GM12878 (cell line): ENCODE results near the gene SCIN. TPM values are rescaled to one million over a fixed set of nuclear protein-coding genes. Genes with fewer than 3 reads are reported as not detected.

Source experiments
- ATAC-seq: fragments of 200-7000 bp; cut with Tn5 transposase; 3 replicates; pipeline ENCODE4 v1.9.1; 2020; ENCODE audit warnings: mild to moderate bottlenecking, moderate library complexity
- BruUV-seq: library from RNA; stranded (reverse); fragments of 400-500 nt; replicated peaks from 2 replicates; lab custom pipeline; 2021; lab: Mats Ljungman, UMichigan
- CTCF ChIA-PET: fragments of 300-600 bp; sonication (Branson Sonifier 250); formaldehyde crosslinking; extraction: SDS; loops from one replicate; lab custom pipeline; 2021; ENCODE audit warnings: inconsistent platforms; lab: Yijun Ruan, JAX
- POLR2A ChIA-PET: fragments of 350-600 bp; formaldehyde crosslinking; extraction: SDS; loops from one replicate; lab custom pipeline; 2021; ENCODE audit warnings: inconsistent platforms; lab: Charles Lee
- RAD21 ChIA-PET: fragments of 300-600 bp; sonication (Branson Sonifier 250); formaldehyde crosslinking; loops from one replicate; lab custom pipeline; 2023; ENCODE audit warnings: antibody characterized with exemption; ENCODE audit not compliant: unreplicated experiment; lab: Charles Lee
- SMC1A ChIA-PET: fragments of 300-600 bp; sonication (Branson Sonifier 250); formaldehyde crosslinking; loops from one replicate; lab custom pipeline; 2023; ENCODE audit not compliant: unreplicated experiment, uncharacterized antibody; lab: Charles Lee
- DNase-seq: peaks from one replicate; pipeline ENCODE4 v3.0.0-alpha.2; 2011; ENCODE audit warnings: low read depth, low spot score
- FAIRE-seq: peaks from 3 replicates; lab custom pipeline; 2011; peaks lifted over from hg19 to GRCh38; lab: Jason Lieb, UNC
- H2AFZ ChIP-seq: 2 replicates; pipeline ENCODE4 v1.6.0; 2011; ENCODE audit warnings: low read depth, low read length, control low read depth; ENCODE audit not compliant: control insufficient read depth
- H3K27ac ChIP-seq: 2 replicates; pipeline ENCODE4 v1.5.1; 2011; ENCODE audit warnings: control low read depth; ENCODE audit not compliant: control insufficient read depth, insufficient read depth
- H3K27me3 ChIP-seq, 2 experiments: replicated peaks in 1 of 2; 2 replicates each; pipeline versions ENCODE4 v1.6.0 to v1.6.1; 2011; ENCODE audit warnings: low read length in 1 of 2; ENCODE audit not compliant: control insufficient read depth in 2 of 2, insufficient read depth in 2 of 2
- H3K36me3 ChIP-seq, 2 experiments: 2 replicates each; pipeline ENCODE4 v1.5.1; 2011; ENCODE audit warnings: low read length in 1 of 2; ENCODE audit not compliant: control insufficient read depth in 2 of 2, insufficient read depth in 2 of 2
- H3K4me1 ChIP-seq: 2 replicates; pipeline ENCODE4 v1.6.1; 2011; ENCODE audit warnings: mild to moderate bottlenecking, low read length, moderate library complexity, mixed read lengths; ENCODE audit not compliant: control insufficient read depth, insufficient read depth
- H3K4me2 ChIP-seq: 2 replicates; pipeline ENCODE4 v1.6.0; 2011; ENCODE audit warnings: control low read depth; ENCODE audit not compliant: control insufficient read depth, insufficient read depth
- H3K4me3 ChIP-seq: fragments of 200-600 bp; sonication (generic); 2 replicates; pipeline ENCODE4 v1.5.1; 2016
- H3K79me2 ChIP-seq: 2 replicates; pipeline ENCODE4 v1.6.0; 2011; ENCODE audit warnings: low read length; ENCODE audit not compliant: control insufficient read depth, insufficient read depth
- H3K9ac ChIP-seq: 2 replicates; pipeline ENCODE4 v1.8.0; 2011; ENCODE audit warnings: low read length, control low read depth, mixed read lengths; ENCODE audit not compliant: control insufficient read depth, insufficient read depth
- H3K9me3 ChIP-seq: replicated peaks from 3 replicates; pipeline ENCODE4 v1.5.1; 2011; ENCODE audit warnings: mild to moderate bottlenecking, low read length; ENCODE audit not compliant: control insufficient read depth, insufficient read depth
- H4K20me1 ChIP-seq: 2 replicates; pipeline ENCODE4 v1.6.0; 2011; ENCODE audit not compliant: control insufficient read depth, insufficient read depth
- ATF7 ChIP-seq: fragments of 450-650 bp; IDR thresholded peaks from 2 replicates; pipeline ENCODE4 v1.6.1; 2016; ENCODE audit warnings: low read depth, mild to moderate bottlenecking
- BCL11A ChIP-seq: IDR thresholded peaks from 2 replicates; pipeline ENCODE4 v1.6.1; 2011; ENCODE audit warnings: low read depth, low read length
- CEBPB ChIP-seq, 2 experiments: fragments of 150-350 bp in 1 of 2; IDR thresholded peaks; 2 replicates each; pipeline ENCODE4 v1.6.1; 2012 to 2014; ENCODE audit warnings: low read depth in 2 of 2, low read length in 2 of 2, borderline replicate concordance in 1 of 2, inconsistent platforms in 1 of 2
- CHD1 ChIP-seq: IDR thresholded peaks from 2 replicates; pipeline ENCODE4 v1.6.1; 2012; ENCODE audit warnings: low read depth, low read length, improper control_type of control experiment
- FOS ChIP-seq: IDR thresholded peaks from 3 replicates; pipeline ENCODE4 v1.6.1; 2011; ENCODE audit warnings: borderline replicate concordance; ENCODE audit not compliant: insufficient read length; ENCODE audit errors: extremely low read depth
- HDAC6 ChIP-seq: fragments of 200-600 bp; sonication (generic); IDR thresholded peaks from one replicate; pipeline ENCODE4 v1.8.0; 2017; ENCODE audit warnings: antibody characterized with exemption; ENCODE audit not compliant: unreplicated experiment
- IKZF2 ChIP-seq, 2 experiments: fragments of 450-650 bp; IDR thresholded peaks; 2 replicates each; pipeline ENCODE4 v1.6.1; 2017; ENCODE audit warnings: mild to moderate bottlenecking in 2 of 2, moderate library complexity in 2 of 2
- NRF1 ChIP-seq: conservative IDR thresholded peaks from 2 replicates; pipeline ENCODE4 v1.6.1; 2011; ENCODE audit warnings: mild to moderate bottlenecking, low read depth, low read length, improper control_type of control experiment
- POLR2A ChIP-seq: IDR thresholded peaks from 2 replicates; pipeline ENCODE4 v1.6.1; 2011; ENCODE audit warnings: low read depth, mild to moderate bottlenecking, low read length
- POU2F2 ChIP-seq: IDR thresholded peaks from 3 replicates; pipeline ENCODE4 v1.6.1; 2011; ENCODE audit warnings: low read depth, mild to moderate bottlenecking, low read length, borderline replicate concordance
- RELA ChIP-seq: fragments of 450-650 bp; IDR thresholded peaks from 2 replicates; pipeline ENCODE4 v1.8.0; 2014; ENCODE audit warnings: borderline replicate concordance; ENCODE audit not compliant: partially characterized antibody
- RFX5 ChIP-seq: IDR thresholded peaks from 2 replicates; pipeline ENCODE4 v1.6.1; 2011; ENCODE audit warnings: low read depth, low read length, improper control_type of control experiment
- SMARCA5 ChIP-seq: fragments of 450-650 bp; IDR thresholded peaks from 2 replicates; pipeline ENCODE4 v1.6.1; 2017; ENCODE audit warnings: mild to moderate bottlenecking
- YBX1 ChIP-seq: fragments of 450-650 bp; IDR thresholded peaks from 2 replicates; pipeline ENCODE4 v1.6.1; 2016; ENCODE audit warnings: antibody characterized with exemption
- ZBED1 ChIP-seq: IDR thresholded peaks from 2 replicates; pipeline ENCODE4 v1.6.1; 2016; ENCODE audit warnings: borderline replicate concordance
- ZZZ3 ChIP-seq: IDR thresholded peaks from 2 replicates; pipeline ENCODE4 v1.6.1; 2011; ENCODE audit warnings: low read depth; ENCODE audit not compliant: control insufficient read depth, insufficient read length
- WGBS: methylation state at CpG from one replicate; pipeline ENCODE4 v1.1.6; 2016; ENCODE audit warnings: low lambda C conversion rate; ENCODE audit not compliant: insufficient replicate concordance, insufficient coverage; ENCODE audit errors: missing lambda C conversion rate; 5-methylcytosine and 5-hydroxymethylcytosine counted together
- in situ Hi-C: fragments of 300-500 bp; cut with MboI; formaldehyde crosslinking; loops from 9 replicates; pipeline ENCODE4 v1.14.3; 2018; ENCODE audit warnings: mixed read lengths
- intact Hi-C: fragments of 100-400 bp; cut with micrococcal nuclease; formaldehyde crosslinking; loops from one replicate; pipeline ENCODE4 v1.14.2; 2022; ENCODE audit not compliant: unreplicated experiment
- polyA plus RNA-seq, 11 experiments: library from polyadenylated mRNA; depleted of rRNA in 4 of 11; unstranded in 6 of 11; stranded (reverse) in 5 of 11; fragments of >200 nt; fragmentation: Nextera tagmentation in 4 of 11; fragmentation: Illumina TruSeq in 1 of 11; extraction: Ambion mirVana in 4 of 11; extraction: Trizol in 1 of 11; gene quantifications; 1 replicate in 1 of 11; 2 replicates in 10 of 11; pipeline versions ENCODE4 v1.2.1 to v1.2.3, GENCODE V29; 2011 to 2016; ENCODE audit warnings: inconsistent platforms in 2 of 11, missing spikeins in 2 of 11, low read depth in 1 of 11
- total RNA-seq, 4 experiments: library from RNA; depleted of rRNA in 3 of 4; stranded (reverse); fragments of >200 nt in 3 of 4; fragmentation: Illumina TruSeq in 1 of 4; extraction: Trizol in 1 of 4; gene quantifications; 2 replicates each; pipeline versions ENCODE4 v1.2.1 to v1.2.3, GENCODE V29; 2013 to 2021
- TF ChIP-seq, protein P1 (sequence below): IDR thresholded peaks from 2 replicates; pipeline ENCODE4 v1.6.1; 2012; ENCODE audit warnings: low read length, inconsistent platforms
- TF ChIP-seq, protein P2 (sequence below): fragments of 450-650 bp; IDR thresholded peaks from 2 replicates; pipeline ENCODE4 v1.6.1; 2016; ENCODE audit warnings: mild to moderate bottlenecking

The SCIN gene
- total and polyA plus RNA-seq, 10 of the 15 experiments (the other 5 are each of a cell fraction or from before 2014, with no cell fraction given) = 0.23 to 2.1 (median 1.0) TPM

DNA sequence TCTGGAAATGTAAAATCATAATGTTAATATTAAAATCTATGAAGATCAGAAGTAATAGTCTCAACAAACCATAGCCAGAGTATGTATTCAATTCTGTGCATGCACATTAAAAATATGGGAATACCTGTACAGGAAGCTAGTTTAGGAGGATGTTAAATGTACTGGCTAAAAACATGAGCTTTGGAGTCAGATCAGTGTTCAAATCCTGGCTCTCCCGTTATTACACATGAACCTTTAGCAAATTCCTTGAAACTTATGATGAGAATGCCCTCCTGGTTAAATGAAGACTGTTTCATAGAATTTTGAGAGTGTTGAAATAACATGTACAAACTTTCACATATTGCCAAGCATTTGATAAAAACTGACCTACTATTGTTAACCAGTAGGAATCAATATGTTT lies 121.5 kb downstream of the SCIN start:
- intact Hi-C loops (no loop called here), in situ Hi-C loops (no loop called here)
- TF ChIP-seq RELA (no peak), POLR2A (no peak), ZBED1 (no peak), YBX1 (no peak), FOS (no peak), BCL11A (no peak), POU2F2 (no peak), ZZZ3 (no peak), ATF7 (no peak), NRF1 (no peak), IKZF2 (IDR thresholded peaks at IDR 0.05) (no peak), CHD1 (no peak), HDAC6 (no peak), RFX5 (no peak), SMARCA5 (no peak), CEBPB (IDR thresholded peaks at IDR 0.05; ENCODE audit: borderline replicate concordance in 1 of 2, low read depth in 2 of 2, low read length in 2 of 2) (no peak)
- TF ChIP-seq, protein P1, sequence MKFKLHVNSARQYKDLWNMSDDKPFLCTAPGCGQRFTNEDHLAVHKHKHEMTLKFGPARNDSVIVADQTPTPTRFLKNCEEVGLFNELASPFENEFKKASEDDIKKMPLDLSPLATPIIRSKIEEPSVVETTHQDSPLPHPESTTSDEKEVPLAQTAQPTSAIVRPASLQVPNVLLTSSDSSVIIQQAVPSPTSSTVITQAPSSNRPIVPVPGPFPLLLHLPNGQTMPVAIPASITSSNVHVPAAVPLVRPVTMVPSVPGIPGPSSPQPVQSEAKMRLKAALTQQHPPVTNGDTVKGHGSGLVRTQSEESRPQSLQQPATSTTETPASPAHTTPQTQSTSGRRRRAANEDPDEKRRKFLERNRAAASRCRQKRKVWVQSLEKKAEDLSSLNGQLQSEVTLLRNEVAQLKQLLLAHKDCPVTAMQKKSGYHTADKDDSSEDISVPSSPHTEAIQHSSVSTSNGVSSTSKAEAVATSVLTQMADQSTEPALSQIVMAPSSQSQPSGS = no peak
- TF ChIP-seq, protein P2, sequence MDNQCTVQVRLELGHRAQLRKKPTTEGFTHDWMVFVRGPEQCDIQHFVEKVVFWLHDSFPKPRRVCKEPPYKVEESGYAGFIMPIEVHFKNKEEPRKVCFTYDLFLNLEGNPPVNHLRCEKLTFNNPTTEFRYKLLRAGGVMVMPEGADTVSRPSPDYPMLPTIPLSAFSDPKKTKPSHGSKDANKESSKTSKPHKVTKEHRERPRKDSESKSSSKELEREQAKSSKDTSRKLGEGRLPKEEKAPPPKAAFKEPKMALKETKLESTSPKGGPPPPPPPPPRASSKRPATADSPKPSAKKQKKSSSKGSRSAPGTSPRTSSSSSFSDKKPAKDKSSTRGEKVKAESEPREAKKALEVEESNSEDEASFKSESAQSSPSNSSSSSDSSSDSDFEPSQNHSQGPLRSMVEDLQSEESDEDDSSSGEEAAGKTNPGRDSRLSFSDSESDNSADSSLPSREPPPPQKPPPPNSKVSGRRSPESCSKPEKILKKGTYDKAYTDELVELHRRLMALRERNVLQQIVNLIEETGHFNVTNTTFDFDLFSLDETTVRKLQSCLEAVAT = no peak
- no peak overlapping the region for H2AFZ ChIP-seq
- no peak for ATAC-seq
- no TSS peak for BruUV-seq
- no peak overlapping the region for H3K27ac ChIP-seq
- H3K79me2 ChIP-seq = no peaks in the 10 kb centered on the region
- DNase-seq = no peak
- no peaks in the 10 kb centered on the region for H3K27me3 ChIP-seq
- no peaks in the 10 kb centered on the region for H3K4me1 ChIP-seq
- ChIA-PET CTCF (no interaction called here), SMC1A (no interaction called here), RAD21 (no interaction called here), POLR2A (no interaction called here)
- H3K9me3 ChIP-seq = no peaks in the 10 kb centered on the region
- H3K36me3 ChIP-seq = no peaks in the 10 kb centered on the region
- H3K4me2 ChIP-seq = no peak overlapping the region
- H4K20me1 ChIP-seq = no peaks in the 10 kb centered on the region
- 4% methylated on average over 1 of the region's 1 CpG for WGBS
- H3K9ac ChIP-seq = no peak overlapping the region
- FAIRE-seq = no peak
- H3K4me3 ChIP-seq = no peak overlapping the region
